ENCODE results near the gene NEB. TPM values are rescaled to one million over a fixed set of nuclear protein-coding genes. Genes with fewer than 3 reads are reported as not detected.

Gene NEB
- polyA plus RNA-seq, 1 of the 3 experiments (the other 2 are of a cell fraction), result 0.02 TPM

GRCh38 chr2:151758744-151759143, 24.5 kb upstream of the NEB start:
- WGBS (ENCODE audit: low lambda C conversion rate), result 69% methylated on average over 3 of the region's 3 CpGs
- POLR2A ChIA-PET, result no interaction called here

More at GRCh38 chr2:151758744-151759143, 24.5 kb upstream of the NEB start:
- no peaks in the 10 kb centered on the region for H3K9me2 ChIP-seq
- no peaks in the 10 kb centered on the region for H4K20me1 ChIP-seq (ENCODE audit: insufficient read depth)
- no peak overlapping the region for H3K27ac ChIP-seq (ENCODE audit: low read depth in 2 of 2, low read length in 1 of 2)
- no peaks in the 10 kb centered on the region for H3F3A ChIP-seq (replicated peaks; ENCODE audit: insufficient read depth)
- no peak overlapping the region for H3K4me3 ChIP-seq (ENCODE audit: low read depth in 2 of 2, low read length in 1 of 2)
- no peak overlapping the region for H2AFZ ChIP-seq (ENCODE audit: low read depth)
- peaks cover 0 to 18% of the 10 kb centered on the region in 2 experiments; a peak in 2 of 4 replicates for H3K4me1 ChIP-seq (ENCODE audit: control insufficient read depth in 1 of 2, insufficient read depth in 2 of 2, low read depth in 1 of 2, low read length in 1 of 2)
- H3K9me3 ChIP-seq, result no peaks in the 10 kb centered on the region
- CTCF ChIA-PET, result no interaction called here
- no peaks in the 10 kb centered on the region for H3K79me2 ChIP-seq (ENCODE audit: insufficient read depth)
- no peaks in the 10 kb centered on the region for H3K36me3 ChIP-seq (replicated peaks in 1 of 2; ENCODE audit: control insufficient read depth in 1 of 2, insufficient read depth in 2 of 2, low read length in 1 of 2)
- H3K27me3 ChIP-seq (ENCODE audit: insufficient read depth), result no peaks in the 10 kb centered on the region
- TF ChIP-seq SMC3 (IDR thresholded peaks at IDR 0.05; ENCODE audit: low read depth, low read length), result no peak
- TF ChIP-seq SIN3A (IDR thresholded peaks at IDR 0.05; ENCODE audit: borderline replicate concordance, low read depth, low read length), result no peak
- TF ChIP-seq MEF2A (IDR thresholded peaks at IDR 0.05; ENCODE audit: borderline replicate concordance, low read depth), result no peak
- TF ChIP-seq, protein P1, sequence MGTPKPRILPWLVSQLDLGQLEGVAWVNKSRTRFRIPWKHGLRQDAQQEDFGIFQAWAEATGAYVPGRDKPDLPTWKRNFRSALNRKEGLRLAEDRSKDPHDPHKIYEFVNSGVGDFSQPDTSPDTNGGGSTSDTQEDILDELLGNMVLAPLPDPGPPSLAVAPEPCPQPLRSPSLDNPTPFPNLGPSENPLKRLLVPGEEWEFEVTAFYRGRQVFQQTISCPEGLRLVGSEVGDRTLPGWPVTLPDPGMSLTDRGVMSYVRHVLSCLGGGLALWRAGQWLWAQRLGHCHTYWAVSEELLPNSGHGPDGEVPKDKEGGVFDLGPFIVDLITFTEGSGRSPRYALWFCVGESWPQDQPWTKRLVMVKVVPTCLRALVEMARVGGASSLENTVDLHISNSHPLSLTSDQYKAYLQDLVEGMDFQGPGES (IDR thresholded peaks at IDR 0.05; ENCODE audit: low read depth, low read length), result no peak
- TF ChIP-seq NRF1 (IDR thresholded peaks at IDR 0.05; ENCODE audit: low read depth, low read length), result no peak
- no peak for TF ChIP-seq JUND (IDR thresholded peaks at IDR 0.05)
- no peak for TF ChIP-seq TEAD4 (IDR thresholded peaks at IDR 0.05; ENCODE audit: borderline replicate concordance, insufficient read depth)
- no peak for TF ChIP-seq GATA2 (CRISPR knock-in tag; IDR thresholded peaks at IDR 0.05)
- no peak for TF ChIP-seq RAD21 (IDR thresholded peaks at IDR 0.05; ENCODE audit: low read length)
- no peak for TF ChIP-seq EP300 (IDR thresholded peaks at IDR 0.05; ENCODE audit: borderline replicate concordance in 1 of 2, low read depth in 1 of 2, low read length in 1 of 2)
- TF ChIP-seq, protein P2, sequence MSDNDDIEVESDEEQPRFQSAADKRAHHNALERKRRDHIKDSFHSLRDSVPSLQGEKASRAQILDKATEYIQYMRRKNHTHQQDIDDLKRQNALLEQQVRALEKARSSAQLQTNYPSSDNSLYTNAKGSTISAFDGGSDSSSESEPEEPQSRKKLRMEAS (IDR thresholded peaks at IDR 0.05; ENCODE audit: low read depth), result no peak
- no peak for TF ChIP-seq YY1 (IDR thresholded peaks at IDR 0.05; ENCODE audit: low read depth)
- no peak for TF ChIP-seq TAF1 (IDR thresholded peaks at IDR 0.05; ENCODE audit: borderline replicate concordance, low read depth, low read length)
- no peak for TF ChIP-seq GABPA (IDR thresholded peaks at IDR 0.05; ENCODE audit: low read depth)
- no peak for TF ChIP-seq ZBTB33 (IDR thresholded peaks at IDR 0.05; ENCODE audit: borderline replicate concordance, low read depth)
- no peak for TF ChIP-seq PBX3 (IDR thresholded peaks at IDR 0.05)
- H3K4me2 ChIP-seq, result no peak overlapping the region
- DNase-seq, result no peak
- H3K9ac ChIP-seq, result no peak overlapping the region

All from SK-N-SH (cell line).